ENCODE data around the gene PTPRG.
A peak's percentile ranks its signal among the peaks of the same experiment; 100 is the strongest.

The PTPRG gene

GRCh38 chr3:62325896-62326295 is 764.5 kb downstream of the PTPRG start:
- H3K27ac ChIP-seq = no peak overlapping the region
- TF ChIP-seq, protein P1, sequence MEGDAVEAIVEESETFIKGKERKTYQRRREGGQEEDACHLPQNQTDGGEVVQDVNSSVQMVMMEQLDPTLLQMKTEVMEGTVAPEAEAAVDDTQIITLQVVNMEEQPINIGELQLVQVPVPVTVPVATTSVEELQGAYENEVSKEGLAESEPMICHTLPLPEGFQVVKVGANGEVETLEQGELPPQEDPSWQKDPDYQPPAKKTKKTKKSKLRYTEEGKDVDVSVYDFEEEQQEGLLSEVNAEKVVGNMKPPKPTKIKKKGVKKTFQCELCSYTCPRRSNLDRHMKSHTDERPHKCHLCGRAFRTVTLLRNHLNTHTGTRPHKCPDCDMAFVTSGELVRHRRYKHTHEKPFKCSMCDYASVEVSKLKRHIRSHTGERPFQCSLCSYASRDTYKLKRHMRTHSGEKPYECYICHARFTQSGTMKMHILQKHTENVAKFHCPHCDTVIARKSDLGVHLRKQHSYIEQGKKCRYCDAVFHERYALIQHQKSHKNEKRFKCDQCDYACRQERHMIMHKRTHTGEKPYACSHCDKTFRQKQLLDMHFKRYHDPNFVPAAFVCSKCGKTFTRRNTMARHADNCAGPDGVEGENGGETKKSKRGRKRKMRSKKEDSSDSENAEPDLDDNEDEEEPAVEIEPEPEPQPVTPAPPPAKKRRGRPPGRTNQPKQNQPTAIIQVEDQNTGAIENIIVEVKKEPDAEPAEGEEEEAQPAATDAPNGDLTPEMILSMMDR (conservative IDR thresholded peaks at IDR 0.05) = no peak

DNA sequence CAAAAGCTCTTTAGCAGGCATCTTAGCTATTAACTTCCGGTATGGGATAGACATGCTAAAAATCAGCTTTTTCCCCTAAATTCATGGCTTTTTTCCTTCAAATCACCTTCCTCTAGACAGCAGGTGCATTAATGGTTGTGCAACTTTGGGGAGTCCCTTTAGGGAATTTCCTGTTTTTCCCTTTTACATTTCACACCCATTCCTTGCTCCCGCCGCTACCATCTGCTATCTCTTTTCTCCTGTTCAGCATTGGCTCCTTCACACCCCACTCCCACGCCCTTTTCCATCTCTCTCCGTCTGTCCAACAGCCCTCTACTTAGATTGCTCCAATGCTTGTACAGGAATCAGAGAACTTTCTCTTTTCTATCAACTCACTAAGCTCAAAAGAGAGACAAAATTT is 768.6 kb downstream of the PTPRG start:
- TF ChIP-seq, protein P1 (conservative IDR thresholded peaks at IDR 0.05) = no peak
- no peak overlapping the region for H3K27ac ChIP-seq

- TF ChIP-seq, protein P1 (conservative IDR thresholded peaks at IDR 0.05) = no peak
- H3K27ac ChIP-seq = peak overlapping the region; percentile 21; the same call in 1 of the 2 replicates
Observed at GRCh38 chr3:62332017-62332416, 770.6 kb downstream of the PTPRG start.

GRCh38 chr3:62332835-62333244 is 771.5 kb downstream of the PTPRG start:
- TF ChIP-seq, protein P1 (conservative IDR thresholded peaks at IDR 0.05) = peak; percentile 78
- H3K27ac ChIP-seq = no peak overlapping the region; the same call in 1 of the 2 replicates

DNA sequence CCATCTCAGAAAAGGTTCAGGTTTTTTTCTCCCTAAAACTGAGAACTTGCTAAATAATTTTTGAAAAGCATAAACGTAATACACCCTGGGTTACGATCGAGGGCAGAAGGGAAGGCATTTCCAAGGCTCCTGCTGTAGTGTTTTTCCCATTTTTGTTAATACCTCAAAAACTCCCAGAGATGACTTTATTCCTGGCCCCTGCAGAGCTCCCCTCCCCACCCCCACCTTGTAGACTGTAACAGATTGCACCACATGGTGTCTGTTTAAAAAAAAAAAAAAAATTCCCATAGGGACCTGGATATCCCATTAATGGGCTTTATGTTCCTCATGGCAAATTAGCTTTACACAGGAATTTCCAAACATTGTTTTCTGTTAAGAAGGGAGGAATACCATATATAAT is 773.8 kb downstream of the PTPRG start:
- TF ChIP-seq, protein P1 (conservative IDR thresholded peaks at IDR 0.05) = no peak
- no peak overlapping the region for H3K27ac ChIP-seq

- TF ChIP-seq, protein P1 (conservative IDR thresholded peaks at IDR 0.05) = no peak
Observed at GRCh38 chr3:62343755-62344154, 782.4 kb downstream of the PTPRG start.

More at GRCh38 chr3:62343755-62344154, 782.4 kb downstream of the PTPRG start:
- H3K27ac ChIP-seq = no peak overlapping the region

Data from VCaP (cell line).